GM12873 (cell line): Measurements from ENCODE around the gene PPFIA4.

Source experiments
- TF ChIP-seq, protein P1 (sequence below): IDR thresholded peaks from 2 replicates; pipeline ENCODE4 v1.5.1; 2012; ENCODE audit warnings: low read depth, mild to moderate bottlenecking, moderate library complexity, low read length, control low read depth; ENCODE audit not compliant: insufficient read depth; ENCODE audit errors: missing control alignments

Gene PPFIA4

DNA sequence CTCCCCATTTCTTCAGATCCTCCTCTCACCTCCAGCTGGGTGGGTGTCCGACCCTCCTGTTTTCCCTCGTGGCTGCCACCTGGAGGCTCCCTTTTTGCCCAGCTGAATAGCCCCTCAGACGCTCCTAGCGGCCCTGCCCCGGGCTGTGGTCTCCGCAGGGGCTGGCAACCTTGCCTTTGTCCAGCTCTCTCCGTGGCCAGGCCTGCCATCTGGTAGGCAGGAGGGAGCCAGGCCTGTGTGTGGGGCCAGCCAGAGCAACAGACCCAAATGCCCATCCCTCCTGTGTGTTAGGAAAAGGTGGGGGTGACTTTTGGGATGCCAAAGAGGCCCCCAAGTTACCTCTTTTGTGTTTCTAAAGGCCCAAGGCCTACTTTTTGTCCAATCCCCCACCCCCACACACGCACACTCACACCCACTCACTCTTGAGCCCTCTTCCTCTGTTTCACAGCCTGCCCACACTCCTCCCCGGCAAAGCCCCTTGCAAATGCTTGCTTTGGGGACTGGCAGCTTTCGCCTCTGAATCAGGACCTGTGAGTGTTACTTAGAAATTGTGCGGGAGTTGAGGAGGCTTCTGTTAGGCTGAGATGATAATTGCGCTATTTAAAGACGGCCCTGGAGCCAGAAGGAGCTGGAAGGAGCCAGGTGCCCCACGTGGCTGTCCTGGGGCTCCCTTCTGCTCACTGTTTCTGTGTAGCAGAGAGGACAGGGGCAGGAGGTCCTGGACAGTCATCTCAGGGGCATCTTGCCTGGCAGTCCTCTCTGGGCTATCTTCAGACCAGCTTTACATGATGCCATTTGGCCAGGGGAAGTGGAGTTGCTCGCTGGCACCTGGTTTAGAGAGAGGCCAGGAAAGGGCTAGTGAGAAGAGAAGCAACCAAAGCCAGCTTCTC is 9.1 kb downstream of the PPFIA4 start:
- TF ChIP-seq, protein P1, sequence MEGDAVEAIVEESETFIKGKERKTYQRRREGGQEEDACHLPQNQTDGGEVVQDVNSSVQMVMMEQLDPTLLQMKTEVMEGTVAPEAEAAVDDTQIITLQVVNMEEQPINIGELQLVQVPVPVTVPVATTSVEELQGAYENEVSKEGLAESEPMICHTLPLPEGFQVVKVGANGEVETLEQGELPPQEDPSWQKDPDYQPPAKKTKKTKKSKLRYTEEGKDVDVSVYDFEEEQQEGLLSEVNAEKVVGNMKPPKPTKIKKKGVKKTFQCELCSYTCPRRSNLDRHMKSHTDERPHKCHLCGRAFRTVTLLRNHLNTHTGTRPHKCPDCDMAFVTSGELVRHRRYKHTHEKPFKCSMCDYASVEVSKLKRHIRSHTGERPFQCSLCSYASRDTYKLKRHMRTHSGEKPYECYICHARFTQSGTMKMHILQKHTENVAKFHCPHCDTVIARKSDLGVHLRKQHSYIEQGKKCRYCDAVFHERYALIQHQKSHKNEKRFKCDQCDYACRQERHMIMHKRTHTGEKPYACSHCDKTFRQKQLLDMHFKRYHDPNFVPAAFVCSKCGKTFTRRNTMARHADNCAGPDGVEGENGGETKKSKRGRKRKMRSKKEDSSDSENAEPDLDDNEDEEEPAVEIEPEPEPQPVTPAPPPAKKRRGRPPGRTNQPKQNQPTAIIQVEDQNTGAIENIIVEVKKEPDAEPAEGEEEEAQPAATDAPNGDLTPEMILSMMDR: no peak

DNA sequence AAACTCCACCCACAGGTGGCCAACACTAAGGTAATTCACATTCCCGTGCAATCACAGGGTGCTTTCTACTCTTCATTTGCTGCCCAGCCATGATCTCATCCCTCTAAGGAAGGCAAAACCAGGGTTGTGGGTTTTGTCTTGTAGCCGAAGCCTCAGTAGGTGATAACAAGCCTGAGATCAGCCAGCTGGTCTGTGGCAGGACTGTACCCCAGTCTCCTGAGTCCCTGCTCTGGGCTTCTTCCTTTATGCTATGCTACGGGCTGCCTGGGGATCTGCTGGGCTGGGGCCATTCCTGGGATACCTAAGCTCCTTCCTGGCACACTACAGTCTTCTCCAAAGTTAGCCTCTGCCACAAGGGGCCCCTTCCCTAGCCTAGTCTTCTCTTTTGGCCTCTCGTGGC is 9.8 kb downstream of the PPFIA4 start:
- TF ChIP-seq, protein P1: no peak

DNA sequence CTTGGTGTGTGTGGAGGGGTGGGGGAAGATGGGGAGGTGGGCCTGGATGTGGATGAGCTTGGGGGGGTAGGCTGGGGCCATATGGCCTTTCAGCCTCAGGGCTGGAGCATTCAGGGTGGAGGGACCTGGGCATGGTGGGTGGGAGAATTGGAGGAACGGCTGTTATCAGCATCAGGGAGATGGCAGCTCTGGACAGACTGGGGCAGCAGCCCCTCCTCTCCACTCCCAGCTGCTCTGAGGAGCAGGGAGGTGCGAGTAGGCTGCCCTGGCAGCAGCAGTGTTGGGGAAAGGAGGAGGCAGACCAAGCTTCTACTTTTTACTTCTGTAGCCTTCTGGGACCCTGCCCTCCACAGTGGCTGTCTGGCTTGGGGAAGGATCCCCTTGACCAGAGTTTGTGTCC is 10.2 kb downstream of the PPFIA4 start:
- TF ChIP-seq, protein P1: no peak

DNA sequence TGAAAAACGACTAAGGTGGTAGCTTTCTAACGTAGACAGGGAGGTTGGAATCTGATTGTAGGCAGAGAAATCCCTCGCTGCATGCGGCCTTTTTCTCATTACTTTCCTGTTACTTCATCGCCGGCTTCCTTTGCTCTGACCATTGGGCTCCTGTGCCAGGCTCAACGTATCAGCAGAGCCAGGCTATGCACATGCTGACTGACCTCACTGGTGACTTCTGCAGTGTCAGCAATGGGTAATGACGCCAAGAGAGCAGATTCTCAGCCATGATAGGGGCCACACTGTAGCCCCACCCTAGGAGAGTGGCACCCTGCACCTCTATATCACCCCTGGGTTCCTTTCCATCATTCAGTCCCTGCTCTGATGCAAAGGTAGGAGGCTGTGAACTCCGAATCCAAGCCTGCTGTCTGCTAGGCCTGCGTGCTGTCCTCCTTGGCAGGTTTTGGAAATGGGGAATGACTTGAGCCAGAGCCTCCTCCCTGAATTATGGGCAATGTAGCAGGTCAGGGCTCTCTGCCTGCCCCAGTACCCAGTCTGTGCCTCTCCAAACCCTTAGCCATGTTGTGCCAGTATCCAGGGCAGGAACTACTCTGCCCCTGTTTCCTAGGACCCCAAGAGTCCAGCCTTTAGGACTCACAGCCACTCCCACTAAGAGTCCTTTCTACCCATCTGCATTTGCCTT is 11.4 kb downstream of the PPFIA4 start:
- TF ChIP-seq, protein P1: no peak

DNA sequence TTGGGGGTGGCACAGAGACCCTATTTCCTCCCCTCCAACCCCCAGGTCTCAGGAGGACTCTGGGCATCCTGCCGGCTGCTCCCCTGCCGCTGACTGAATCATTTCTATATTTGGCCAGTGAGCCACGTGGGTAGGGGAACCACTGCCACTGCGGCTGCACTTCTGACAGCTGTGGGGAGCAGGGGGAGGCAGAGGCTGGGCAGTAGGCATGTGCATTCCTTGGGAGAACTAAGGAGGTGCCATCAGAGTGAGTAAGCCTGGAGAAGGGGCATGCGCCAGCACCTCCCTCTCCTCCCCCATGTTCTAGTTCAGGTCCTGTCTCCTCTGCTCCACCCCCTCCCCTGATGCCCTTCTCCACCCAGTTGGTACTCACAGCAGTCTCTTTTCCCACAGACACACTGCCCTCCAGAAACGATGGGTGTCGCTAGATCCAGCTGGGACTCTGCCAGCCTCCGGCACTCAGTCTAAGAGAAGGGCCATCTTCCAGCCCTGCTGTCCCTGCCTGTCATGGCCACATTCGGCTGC is 12.0 kb downstream of the PPFIA4 start:
- TF ChIP-seq, protein P1: no peak

DNA sequence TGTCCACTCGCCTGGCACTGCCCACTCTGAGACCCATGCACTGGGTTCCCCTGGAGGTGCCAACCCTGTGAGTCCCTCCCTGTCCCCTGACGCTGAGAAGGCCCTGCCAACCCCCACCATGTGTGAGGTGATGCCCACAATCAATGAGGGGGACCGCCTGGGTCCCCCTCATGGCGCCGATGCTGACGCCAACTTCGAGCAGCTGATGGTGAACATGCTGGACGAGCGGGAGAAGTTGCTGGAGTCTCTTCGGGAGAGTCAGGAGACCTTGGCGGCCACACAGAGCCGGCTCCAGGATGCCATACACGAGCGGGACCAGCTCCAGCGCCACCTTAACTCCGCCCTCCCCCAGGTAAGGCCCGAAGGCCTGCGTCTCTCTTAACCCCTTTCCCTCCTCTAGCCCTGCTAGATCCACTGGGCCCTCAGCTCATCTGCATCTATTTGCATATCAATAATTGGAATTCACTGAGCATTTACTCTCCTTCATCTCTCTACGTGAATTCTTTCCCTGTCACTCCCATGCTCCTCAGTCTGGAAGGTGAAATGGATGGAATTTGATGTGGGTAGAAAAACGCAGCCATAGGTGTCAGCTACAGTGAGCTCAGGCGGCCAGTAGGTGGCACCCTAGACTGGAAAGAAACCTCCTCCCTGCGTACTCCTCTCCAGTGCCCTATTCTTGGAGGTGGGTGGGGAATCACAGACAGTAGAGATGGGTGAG is 12.8 kb downstream of the PPFIA4 start:
- TF ChIP-seq, protein P1: peak; percentile 94
